ENCODE measurements around the gene PAK3. TPM values are rescaled to one million over a fixed set of nuclear protein-coding genes. Genes with fewer than 3 reads are reported as not detected.

Gene PAK3
- total and polyA plus RNA-seq, 4 donors: 0.03 to 0.79 (median 0.26) TPM

DNA sequence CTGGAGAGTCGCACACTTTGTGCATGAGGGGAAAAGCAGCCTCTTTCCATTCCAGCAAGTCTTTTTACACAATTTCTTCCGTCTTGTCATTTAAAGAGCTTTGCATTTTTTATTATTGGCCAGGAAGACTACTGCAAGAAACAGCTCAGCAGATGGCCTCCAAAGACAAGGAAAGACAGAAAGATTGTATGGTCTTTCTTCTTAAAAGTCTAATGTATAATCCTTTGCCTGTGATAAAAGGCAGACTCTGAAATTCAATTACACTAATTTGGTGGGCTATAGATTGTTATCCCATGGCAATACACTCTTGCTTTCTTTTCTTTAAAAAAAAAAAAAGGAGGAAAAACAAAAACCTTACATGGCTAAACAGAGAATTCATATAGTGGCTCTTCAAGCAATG is 168.4 kb downstream of the PAK3 start:
- no peaks in the 10 kb centered on the region for H3K9me3 ChIP-seq (ENCODE audit: control insufficient read depth in 4 of 4, low read length in 3 of 4)
- H3K27ac ChIP-seq (ENCODE audit: low read depth in 1 of 2, low read length in 2 of 2): no peak overlapping the region

DNA sequence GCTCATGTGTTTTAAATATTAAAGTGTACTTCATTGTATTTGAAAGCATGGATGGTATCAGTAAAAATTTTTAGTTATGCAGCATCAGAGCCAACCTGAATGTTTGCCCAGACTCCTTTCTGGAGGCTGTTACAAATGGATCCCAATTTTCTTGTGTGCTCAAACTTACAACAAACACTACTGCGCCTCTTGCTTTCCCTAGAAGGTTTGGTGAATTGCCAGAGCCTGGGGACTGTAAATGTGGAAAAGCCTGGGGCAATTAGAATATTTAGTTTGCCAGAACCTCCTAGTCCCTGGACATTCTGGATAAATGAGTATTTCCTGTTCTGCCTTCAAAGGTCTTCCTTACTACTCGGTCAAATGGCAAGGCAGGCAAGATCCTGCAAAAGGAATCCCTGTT is 169.5 kb downstream of the PAK3 start:
- 83% methylated on average over 2 of the region's 2 CpGs for whole genome bisulfite sequencing
- Histone ChIP-seq H3K9ac (ENCODE audit: low read depth in 1 of 2, low read length in 2 of 2) (no peak overlapping the region), H3K27ac (ENCODE audit: low read depth in 1 of 2, low read length in 2 of 2) (no peak overlapping the region), H3K36me3 (ENCODE audit: control insufficient read depth in 4 of 4, insufficient read depth in 3 of 4, low read depth in 1 of 4, low read length in 3 of 4) (no peaks in the 10 kb centered on the region), H3K9me3 (ENCODE audit: control insufficient read depth in 4 of 4, low read length in 3 of 4) (no peaks in the 10 kb centered on the region), H3K4me3 (ENCODE audit: low read depth in 1 of 3, low read length in 3 of 3) (no peak overlapping the region), H3K27me3 (ENCODE audit: control insufficient read depth in 4 of 4, insufficient read depth in 4 of 4, low read length in 3 of 4) (peaks cover 0 to 3% (median 0%) of the 10 kb centered on the region in 4 donors), H3K4me1 (ENCODE audit: control insufficient read depth in 4 of 4, insufficient read depth in 4 of 4, low read length in 3 of 4) (no peaks in the 10 kb centered on the region)
- TF ChIP-seq HNF4G (IDR thresholded peaks at IDR 0.05) (no peak), SP1 (IDR thresholded peaks at IDR 0.05) (no peak), RXRA (IDR thresholded peaks at IDR 0.05) (no peak), EGR1 (IDR thresholded peaks at IDR 0.05; ENCODE audit: low read depth in 2 of 2) (no peak), RAD21 (IDR thresholded peaks at IDR 0.05) (no peak), FOXA2 (IDR thresholded peaks at IDR 0.05) (no peak), JUND (IDR thresholded peaks at IDR 0.05) (no peak), NR2F2 (IDR thresholded peaks at IDR 0.05) (no peak), GABPA (IDR thresholded peaks at IDR 0.05 in 1 of 2, conservative IDR thresholded peaks at IDR 0.05 in 1 of 2) (no peak), FOXA1 (IDR thresholded peaks at IDR 0.05) (no peak), YY1 (IDR thresholded peaks at IDR 0.05) (no peak), HNF4A (conservative IDR thresholded peaks at IDR 0.05) (no peak), TAF1 (conservative IDR thresholded peaks at IDR 0.05) (no peak)
- TF ChIP-seq, protein P1, sequence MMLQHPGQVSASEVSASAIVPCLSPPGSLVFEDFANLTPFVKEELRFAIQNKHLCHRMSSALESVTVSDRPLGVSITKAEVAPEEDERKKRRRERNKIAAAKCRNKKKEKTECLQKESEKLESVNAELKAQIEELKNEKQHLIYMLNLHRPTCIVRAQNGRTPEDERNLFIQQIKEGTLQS (IDR thresholded peaks at IDR 0.05): no peak
- TF ChIP-seq, protein P2, sequence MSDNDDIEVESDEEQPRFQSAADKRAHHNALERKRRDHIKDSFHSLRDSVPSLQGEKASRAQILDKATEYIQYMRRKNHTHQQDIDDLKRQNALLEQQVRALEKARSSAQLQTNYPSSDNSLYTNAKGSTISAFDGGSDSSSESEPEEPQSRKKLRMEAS (IDR thresholded peaks at IDR 0.05): no peak
- TF ChIP-seq, protein P3, sequence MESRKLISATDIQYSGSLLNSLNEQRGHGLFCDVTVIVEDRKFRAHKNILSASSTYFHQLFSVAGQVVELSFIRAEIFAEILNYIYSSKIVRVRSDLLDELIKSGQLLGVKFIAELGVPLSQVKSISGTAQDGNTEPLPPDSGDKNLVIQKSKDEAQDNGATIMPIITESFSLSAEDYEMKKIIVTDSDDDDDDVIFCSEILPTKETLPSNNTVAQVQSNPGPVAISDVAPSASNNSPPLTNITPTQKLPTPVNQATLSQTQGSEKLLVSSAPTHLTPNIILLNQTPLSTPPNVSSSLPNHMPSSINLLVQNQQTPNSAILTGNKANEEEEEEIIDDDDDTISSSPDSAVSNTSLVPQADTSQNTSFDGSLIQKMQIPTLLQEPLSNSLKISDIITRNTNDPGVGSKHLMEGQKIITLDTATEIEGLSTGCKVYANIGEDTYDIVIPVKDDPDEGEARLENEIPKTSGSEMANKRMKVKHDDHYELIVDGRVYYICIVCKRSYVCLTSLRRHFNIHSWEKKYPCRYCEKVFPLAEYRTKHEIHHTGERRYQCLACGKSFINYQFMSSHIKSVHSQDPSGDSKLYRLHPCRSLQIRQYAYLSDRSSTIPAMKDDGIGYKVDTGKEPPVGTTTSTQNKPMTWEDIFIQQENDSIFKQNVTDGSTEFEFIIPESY (IDR thresholded peaks at IDR 0.05): no peak
- TF ChIP-seq, protein P4, sequence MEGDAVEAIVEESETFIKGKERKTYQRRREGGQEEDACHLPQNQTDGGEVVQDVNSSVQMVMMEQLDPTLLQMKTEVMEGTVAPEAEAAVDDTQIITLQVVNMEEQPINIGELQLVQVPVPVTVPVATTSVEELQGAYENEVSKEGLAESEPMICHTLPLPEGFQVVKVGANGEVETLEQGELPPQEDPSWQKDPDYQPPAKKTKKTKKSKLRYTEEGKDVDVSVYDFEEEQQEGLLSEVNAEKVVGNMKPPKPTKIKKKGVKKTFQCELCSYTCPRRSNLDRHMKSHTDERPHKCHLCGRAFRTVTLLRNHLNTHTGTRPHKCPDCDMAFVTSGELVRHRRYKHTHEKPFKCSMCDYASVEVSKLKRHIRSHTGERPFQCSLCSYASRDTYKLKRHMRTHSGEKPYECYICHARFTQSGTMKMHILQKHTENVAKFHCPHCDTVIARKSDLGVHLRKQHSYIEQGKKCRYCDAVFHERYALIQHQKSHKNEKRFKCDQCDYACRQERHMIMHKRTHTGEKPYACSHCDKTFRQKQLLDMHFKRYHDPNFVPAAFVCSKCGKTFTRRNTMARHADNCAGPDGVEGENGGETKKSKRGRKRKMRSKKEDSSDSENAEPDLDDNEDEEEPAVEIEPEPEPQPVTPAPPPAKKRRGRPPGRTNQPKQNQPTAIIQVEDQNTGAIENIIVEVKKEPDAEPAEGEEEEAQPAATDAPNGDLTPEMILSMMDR (IDR thresholded peaks at IDR 0.05; ENCODE audit: low read depth, low read length, missing input control): no peak
- TF ChIP-seq, protein P5, sequence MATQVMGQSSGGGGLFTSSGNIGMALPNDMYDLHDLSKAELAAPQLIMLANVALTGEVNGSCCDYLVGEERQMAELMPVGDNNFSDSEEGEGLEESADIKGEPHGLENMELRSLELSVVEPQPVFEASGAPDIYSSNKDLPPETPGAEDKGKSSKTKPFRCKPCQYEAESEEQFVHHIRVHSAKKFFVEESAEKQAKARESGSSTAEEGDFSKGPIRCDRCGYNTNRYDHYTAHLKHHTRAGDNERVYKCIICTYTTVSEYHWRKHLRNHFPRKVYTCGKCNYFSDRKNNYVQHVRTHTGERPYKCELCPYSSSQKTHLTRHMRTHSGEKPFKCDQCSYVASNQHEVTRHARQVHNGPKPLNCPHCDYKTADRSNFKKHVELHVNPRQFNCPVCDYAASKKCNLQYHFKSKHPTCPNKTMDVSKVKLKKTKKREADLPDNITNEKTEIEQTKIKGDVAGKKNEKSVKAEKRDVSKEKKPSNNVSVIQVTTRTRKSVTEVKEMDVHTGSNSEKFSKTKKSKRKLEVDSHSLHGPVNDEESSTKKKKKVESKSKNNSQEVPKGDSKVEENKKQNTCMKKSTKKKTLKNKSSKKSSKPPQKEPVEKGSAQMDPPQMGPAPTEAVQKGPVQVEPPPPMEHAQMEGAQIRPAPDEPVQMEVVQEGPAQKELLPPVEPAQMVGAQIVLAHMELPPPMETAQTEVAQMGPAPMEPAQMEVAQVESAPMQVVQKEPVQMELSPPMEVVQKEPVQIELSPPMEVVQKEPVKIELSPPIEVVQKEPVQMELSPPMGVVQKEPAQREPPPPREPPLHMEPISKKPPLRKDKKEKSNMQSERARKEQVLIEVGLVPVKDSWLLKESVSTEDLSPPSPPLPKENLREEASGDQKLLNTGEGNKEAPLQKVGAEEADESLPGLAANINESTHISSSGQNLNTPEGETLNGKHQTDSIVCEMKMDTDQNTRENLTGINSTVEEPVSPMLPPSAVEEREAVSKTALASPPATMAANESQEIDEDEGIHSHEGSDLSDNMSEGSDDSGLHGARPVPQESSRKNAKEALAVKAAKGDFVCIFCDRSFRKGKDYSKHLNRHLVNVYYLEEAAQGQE (IDR thresholded peaks at IDR 0.05): no peak
- no peak for DNase-seq (ENCODE audit: low spot score)

More for the DNA sequence above, 168.4 kb downstream of the PAK3 start:
- Histone ChIP-seq H3K4me3 (ENCODE audit: low read depth in 1 of 3, low read length in 3 of 3) (no peak overlapping the region), H3K9ac (ENCODE audit: low read depth in 1 of 2, low read length in 2 of 2) (no peak overlapping the region), H3K27me3 (ENCODE audit: control insufficient read depth in 4 of 4, insufficient read depth in 4 of 4, low read length in 3 of 4) (peaks cover 0 to 4% (median 0%) of the 10 kb centered on the region in 4 donors), H3K4me1 (ENCODE audit: control insufficient read depth in 4 of 4, insufficient read depth in 4 of 4, low read length in 3 of 4) (no peaks in the 10 kb centered on the region), H3K36me3 (ENCODE audit: control insufficient read depth in 4 of 4, insufficient read depth in 3 of 4, low read depth in 1 of 4, low read length in 3 of 4) (no peaks in the 10 kb centered on the region)
- 71% methylated on average over 2 of the region's 2 CpGs for WGBS
- no peak for DNase-seq (ENCODE audit: low spot score)
- TF ChIP-seq EGR1 (IDR thresholded peaks at IDR 0.05; ENCODE audit: low read depth in 2 of 2): no peak
- peak in 1 of 2 donors; percentile 33 for TF ChIP-seq RAD21 (IDR thresholded peaks at IDR 0.05)
